ENCODE data around the gene LMF1.

Gene LMF1

DNA sequence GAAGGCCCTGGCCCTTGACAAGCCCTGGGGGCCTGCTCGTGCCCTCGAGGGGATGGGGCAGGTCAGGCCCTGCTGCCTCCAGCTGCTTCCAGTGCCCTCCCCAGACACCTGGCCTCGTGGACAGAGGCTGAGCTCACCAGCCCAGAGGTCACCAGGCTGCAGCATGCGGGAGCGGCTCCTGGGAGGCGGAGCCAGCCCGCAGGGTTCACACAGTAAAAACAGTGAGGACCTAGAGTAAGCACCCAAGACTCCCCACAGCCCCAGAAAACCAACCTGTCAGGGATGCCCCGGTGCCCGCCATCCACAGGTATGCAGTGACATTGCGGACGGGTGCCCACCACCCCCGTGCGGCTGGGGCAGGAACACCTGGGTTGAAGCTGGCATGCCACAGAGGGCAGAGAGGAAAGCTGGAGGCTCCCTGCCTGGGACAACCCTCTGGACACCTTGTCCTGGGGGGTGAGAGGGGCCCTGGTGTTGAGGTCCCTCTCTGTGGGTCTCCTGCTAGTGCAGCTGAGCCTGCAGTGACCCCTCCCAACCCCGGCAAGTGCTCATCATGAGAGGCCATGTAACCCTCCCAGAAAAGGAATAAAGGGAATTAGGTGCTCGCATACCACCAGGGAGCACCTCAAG is 62.1 kb downstream of the LMF1 start:
- no peak for DNase-seq

DNA sequence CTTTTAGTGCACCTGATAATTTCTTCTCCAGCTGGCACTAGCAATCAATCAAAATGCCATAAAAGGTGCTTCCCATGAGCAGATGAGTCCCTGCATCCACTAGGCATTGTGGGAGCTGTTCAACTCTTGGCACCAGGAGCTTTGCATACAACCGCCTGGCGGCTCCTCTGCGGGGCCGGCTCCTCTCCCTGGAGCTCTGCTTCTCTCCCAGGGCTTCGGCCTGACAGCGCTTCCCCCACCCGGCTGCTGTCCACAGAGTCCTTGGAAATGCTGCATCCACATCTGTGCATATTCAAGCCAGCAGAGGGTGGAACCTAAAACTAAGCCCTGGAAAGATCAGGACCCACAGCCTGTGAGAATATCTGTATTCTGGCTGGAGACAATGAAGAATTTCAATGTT is 62.9 kb downstream of the LMF1 start:
- DNase-seq = no peak

DNA sequence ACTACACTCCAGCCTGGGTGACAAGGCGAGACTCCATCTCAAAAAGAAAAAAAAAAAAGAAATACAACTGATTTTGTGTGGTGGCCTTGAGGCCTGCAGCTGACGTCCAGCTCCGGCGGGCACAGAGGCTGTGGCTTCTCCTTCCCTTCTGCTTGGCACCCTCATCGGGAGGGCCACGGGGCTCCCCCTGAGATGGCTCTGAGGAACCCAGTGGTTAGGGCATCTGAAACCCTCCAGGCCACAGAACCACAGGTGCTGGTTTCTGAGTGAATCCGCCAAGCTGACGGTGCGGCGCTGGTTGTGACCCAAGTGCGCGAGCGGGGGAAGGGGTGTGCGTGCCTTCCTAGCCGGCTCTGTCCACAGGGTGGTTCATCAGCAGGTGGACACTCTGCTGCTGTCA is 63.4 kb downstream of the LMF1 start:
- DNase-seq = no peak

DNA sequence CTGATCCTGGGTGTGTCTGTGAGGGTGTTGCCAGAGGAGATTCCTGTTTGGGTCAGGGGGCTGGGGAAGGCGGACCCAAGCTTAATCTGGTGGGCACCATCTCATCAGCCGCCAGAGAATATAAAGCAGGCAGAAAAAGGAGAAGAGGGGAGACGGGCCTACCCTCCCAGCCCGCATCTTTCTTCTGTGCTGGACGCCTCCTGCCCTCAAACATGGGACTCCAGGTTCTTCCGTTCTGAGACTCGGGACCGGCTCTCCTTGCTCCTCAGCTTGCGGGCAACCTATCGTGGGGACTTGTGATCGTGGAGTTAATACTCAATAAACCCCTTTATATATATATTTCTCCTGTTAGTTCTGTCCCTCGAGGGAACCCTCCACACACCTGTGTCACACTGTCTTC is 64.5 kb downstream of the LMF1 start:
- DNase-seq = no peak

DNA sequence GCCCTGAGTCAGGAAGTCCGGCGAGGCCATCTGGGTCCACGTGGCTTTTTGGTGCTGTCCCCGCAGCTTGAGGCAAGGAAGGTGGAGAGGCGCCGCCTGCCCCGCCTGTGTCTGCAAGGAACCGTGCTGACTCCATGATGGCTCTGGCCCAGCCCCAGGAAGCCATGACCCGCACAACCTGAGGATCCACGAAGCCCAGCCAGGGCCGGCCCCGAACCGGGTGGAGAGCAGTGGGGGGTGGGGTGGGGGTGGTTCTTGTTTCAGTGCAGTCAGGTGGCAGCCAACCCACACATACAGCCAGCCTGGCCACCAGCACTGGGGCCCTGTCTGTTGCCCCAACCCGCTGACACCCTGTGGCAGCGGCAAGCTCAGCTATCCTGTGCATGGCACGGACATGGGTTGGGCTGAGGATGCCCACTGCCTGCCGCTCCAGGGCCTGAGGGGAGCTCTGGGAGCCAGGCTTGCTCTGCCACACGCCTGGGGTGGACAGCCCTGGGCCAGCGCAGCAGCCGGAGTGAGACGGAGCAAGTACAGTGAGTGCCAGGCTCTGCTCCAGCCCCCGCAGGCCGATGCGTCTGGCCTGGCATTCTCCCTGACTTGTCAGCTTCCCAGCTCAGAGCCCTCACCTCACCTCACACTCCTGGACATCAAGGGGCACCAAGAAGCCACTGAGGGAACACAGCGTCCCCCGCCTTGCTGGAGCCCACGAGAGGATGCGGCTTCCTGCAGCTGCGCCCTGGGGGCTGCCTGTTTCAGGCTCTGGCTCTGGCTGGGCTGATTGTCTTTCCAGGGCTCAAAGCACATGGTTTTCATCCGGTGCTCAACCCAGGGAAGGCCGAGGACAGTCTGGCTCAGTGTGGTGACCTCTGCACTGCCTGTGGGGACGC is 68.8 kb downstream of the LMF1 start:
- DNase-seq = no peak

DNA sequence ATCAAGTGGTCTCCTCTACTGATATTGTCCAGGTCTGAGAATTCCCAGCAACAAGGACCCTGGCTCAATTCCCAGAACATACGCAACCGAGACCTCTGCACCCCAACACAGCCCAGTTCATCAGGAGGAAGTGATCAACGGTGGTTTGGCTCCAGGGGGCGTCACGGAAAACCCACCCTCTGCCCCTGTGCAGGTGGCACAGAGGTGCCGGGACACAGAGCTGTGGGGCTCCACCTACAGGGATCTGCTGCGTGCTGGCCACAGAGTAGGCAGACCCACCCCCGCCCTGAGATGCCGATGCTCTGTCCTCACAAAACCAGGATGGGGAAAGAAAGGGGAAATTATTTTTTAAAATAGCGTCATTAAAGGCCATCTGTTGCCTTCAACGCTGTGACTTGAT is 69.6 kb downstream of the LMF1 start:
- no peak for DNase-seq

DNA sequence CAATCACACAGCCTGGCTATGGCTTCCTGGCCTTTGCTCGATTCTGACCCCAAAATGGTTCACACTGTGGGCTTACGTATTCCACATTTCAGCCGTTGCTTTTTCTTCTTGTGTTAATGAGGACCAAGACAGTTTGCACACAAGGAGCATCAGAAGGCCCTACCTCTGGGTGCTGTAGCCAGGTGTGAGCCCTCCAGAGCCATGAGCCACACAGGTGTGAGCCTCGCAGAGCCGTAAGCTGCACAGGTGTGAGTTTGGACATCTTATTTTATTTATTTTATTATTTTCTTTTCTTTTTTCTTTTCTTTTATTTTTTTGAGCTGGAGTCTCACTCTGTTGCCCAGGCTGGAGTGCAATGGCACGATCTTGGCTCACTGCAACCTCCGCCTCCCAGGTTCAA is 70.6 kb downstream of the LMF1 start:
- no peak for DNase-seq

DNA sequence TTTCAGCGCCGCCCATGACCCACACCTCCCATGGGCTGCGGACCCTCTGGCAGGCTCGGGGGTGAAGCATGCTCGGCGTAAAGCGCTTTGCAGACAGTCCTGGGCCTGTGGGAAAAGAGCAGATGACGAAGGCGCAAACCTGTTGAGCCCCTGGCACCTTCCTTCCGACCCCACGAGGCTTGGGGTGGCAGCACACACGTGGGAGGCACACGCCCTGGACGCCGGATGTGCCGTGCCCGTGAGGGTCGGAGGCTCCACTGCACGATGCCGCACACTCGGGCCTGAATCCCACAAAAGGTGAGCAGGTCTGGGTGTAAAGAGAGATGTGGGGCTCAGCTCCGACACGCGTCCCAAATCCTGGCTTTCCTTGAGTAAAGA is 71.1 kb downstream of the LMF1 start:
- DNase-seq = no peak

DNA sequence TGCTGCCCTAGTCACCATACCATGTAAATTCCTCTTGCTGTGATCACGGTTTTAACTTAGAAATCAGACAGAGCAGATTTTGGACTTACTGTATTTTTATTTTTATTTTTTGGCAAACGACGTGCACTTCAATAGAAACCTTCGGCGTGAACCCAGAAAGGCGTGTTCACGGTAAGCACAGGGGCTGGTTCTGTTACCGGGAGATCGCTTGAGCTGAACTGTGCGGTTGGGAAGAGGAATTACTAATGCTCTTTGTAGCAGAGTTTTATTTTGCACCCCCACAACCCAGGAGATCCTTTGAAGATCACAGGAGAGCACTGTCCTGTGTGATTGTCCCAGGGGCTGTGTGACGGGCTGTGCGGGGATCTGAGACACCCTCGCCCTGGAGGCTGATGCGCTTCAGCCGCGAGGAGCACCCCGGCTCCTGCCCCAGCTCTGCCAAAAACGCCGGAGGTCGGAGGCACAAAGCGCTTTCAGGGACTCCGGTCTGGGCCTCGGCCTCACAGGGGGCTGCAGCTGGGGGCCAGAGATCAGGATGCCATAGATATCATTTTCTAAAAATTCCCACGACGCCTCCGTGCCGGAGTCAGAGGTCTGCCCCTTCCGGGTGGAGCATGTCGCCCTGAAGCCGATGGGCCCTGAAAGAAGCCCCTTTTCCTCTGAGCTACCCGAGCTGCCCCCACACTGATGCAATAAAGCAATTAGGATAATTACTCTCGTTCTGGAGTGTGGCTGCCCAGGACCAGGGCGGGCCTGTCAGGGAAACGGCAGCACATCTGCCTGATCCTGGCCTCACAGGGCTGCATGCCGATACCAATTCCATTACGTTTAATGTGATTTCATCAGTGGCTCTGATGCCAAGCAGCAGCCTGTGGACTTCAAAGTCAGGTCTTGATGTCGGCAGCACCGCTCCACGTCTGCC is 71.8 kb downstream of the LMF1 start:
- no peak for DNase-seq

DNA sequence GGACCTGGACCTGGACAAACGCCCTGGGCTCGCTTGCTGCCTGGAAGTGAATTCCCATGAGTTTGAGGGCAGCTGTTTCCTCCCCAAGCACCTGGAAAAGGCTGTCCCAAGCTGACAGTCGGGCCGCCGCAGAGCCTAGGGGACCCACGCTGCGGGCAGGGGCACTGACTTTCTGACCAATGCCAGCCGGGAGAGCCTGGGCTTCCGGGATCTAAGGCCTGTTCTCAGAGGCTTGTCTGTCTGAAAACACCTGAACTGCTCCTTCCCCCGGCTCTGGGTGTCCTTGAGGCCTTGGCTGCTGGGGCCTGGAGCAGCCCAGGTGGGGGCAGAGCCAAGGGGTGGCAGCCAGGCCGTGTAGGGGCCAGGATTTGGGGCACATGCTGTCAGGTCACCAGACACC is 72.6 kb downstream of the LMF1 start:
- DNase-seq = no peak

DNA sequence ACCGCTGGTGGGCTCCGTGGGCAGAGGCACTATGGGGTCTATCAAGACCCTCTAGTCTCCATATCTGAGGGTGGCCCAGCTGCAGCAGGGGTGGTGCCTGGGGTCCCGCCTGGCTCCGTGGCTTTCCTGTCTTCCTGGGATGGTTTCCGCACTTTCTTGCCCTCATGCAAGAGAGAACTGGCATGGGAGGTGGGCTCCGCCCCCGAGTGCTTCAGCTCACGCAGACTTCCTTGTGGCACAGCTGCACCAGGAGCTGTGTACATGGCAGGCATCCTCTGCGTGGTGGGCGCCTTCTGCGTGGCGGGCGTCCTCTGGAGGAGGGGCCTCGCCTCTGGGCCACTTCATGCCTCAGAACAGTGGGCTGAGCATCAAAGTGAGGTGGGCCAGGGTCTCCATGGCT is 73.1 kb downstream of the LMF1 start:
- no peak for DNase-seq

DNA sequence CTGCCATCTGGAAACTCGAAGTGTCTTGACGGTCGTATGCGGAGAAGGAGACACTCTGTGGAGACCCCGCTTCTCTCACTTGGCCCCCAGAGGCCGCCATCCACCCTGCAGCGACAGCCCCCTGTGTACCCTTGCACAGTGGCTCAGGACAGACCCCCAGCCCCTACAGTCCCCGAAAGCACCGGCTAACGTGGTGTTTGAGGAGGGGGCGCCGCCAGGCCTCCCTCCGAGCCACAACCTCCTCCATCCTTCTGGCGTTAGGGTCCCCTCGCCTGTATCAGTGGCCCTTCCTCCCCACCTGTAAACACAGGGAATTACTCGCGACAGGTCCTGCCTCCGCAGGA is 73.6 kb downstream of the LMF1 start:
- no peak for DNase-seq

DNA sequence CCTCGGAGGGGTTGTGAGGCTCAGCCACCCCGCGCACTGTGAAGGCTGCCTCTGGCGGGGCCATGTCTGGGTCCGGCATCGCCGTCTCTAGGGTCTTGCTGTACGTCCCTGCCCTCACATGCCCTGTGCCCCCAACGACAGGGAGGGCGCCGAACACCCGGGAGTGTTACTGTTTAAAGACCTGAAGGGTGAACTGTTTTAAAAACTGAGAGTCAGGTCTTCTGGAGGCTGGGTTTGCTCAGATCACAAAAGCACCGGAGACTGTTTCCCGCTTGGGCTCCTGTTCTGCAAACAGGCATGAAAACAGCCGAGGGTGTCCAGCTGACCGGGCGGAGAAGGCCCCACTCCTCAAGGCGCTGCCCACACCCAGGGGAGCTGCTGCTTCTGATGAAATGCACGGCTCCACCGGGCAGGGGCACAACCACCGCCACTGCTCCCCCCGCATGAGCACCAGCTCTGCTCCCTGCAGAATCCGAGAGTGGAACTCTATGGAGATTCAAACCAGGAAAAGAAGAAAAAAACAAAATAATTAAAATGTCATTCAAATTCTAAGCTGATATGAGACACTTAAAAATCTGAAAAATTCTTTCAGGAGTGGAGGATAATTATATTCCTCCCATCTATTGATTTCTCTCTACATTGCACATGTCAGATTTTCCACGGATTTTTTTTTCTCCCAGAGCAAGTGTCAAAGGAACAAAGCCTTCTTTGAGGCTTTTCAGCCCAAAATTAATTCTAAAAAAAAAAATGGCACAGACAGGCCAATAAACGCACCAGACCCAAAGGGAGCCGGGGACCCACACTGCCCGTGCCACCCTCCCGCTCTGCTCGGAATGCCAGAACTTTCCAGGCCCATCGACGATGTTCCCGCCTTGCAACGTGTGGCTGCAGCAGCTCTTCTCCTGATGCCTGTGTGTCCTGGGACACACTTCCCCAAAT is 74.3 kb downstream of the LMF1 start:
- DNase-seq = no peak

DNA sequence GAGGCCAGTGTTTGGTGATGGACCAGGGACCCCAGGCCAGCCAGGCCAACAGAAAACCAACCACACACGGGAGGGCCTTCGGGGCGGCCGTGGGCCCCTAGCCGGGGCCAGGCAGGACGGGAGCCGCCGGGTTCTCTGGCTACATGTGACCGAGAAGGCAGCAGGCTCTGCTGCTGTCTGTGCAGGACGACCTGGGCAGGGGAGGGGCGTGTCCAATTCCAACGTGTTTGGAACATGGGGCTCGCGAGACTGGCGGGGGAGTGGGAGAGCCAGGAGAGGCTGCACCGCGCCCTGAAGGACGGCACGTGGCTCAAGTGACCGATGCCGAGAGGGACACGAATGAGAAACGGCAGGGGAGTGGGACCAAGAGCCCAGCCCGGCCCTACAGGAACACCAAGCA is 75.4 kb downstream of the LMF1 start:
- DNase-seq = no peak

DNA sequence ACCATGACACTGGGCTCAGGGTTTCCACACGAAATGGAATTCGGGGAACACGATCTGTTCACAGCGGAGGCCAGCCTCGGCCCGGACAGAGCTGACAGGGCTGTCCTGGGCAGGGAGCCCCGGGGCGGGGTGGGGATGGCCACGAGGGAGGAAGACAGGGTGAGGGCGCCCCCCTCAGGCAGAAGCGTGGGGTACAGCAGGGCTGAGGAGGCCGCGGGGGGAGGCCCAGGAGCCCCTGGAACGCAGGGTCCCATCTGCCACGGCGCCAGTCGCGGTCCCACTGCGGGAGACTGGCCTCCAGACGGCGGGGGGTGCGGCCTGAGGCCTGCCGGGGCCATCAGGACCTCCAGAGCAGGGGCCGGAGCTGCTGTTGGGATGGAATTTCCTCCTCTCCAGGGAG is 75.9 kb downstream of the LMF1 start:
- DNase-seq = no peak

DNA sequence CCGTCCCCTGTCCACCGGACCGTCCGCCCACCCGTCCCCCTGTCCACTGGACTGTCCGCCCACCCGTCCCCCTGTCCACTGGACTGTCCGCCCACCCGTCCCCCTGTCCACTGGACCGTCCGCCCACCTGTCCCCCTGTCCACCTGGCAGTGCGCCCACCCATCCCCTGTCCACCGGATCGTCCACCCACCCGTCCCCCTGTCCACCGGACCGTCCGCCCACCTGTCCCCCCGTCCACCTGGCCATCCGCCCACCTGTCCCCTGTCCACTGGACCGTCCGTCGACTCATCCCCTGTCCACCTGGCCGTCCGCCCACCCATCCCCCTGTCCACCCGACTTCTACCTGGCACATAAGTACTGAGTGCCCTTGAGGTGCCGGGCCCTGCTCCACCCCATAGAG is 76.6 kb downstream of the LMF1 start:
- DNase-seq = no peak

DNA sequence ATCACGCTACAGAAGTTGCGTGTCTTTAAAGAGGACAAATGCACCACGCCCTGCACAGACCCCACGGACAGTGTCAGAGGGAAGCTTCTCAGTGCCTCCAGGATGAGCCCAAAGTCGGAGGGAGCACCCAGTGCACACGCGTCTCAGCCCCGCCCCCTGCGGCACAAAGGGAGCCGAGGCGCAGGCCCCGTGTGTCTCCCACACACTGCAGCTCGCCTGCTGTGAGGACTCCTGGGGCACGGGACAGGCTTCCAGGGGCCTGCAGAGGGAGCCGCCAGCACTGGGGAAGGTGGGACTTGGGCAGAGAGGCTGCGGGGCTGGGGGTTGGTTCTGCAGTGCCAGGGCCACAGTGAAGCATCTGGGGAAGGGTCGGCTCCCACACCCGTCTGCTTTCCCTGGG is 77.4 kb downstream of the LMF1 start:
- DNase-seq = no peak

DNA sequence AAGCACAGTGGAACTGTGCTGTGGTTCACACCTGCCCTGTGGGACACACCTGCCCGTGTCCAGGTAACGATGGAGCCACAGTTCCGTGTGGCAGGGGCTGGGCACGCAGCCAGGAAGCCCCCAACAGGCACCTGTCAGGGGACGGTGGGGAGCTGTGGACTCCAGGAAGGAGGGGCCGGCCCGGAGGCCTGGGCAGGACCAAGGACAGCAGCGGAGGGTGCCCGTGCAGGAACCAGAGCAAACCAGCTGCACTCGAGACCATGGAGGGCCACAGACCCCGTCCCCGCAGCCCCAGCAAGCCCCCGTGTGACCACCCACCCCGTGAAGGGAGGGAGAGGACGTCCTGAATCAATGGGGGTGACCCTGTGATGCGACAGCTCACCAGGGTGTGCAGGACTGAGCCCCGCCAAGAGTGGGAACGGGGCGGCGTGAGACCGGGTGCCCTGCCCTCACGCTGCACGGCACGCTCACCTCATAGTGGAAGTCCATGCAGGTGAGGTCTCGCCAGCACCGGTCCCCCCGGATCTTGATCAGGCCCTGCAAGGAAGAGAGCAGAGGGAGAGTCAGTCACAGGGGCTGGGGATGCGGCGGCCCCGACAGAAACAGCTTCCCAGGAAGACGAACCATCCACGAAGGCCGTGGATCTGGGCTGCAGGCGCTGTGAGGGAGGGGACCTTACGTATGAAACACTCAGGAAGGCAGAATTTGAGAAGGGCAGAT is 78.1 kb downstream of the LMF1 start:
- no peak for DNase-seq

DNA sequence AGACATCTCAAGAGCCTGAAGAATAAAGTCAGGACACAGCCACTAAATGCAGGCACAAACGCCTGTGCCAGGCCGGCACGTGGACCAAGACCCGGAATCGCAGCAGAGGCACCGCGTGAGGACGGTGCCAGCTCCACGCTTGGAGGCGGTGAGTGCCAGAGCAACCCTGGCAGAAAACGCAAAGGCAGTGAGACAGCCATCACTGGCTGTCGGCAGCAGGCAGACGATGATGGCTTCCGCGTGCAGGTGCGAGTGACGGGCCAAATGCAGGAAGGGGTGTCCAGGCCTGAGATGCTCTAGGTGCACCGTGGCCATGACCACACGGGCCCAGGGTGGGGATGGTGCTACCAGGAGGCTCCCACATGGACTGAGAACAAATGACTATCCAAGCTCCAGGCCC is 78.8 kb downstream of the LMF1 start:
- no peak for DNase-seq

DNA sequence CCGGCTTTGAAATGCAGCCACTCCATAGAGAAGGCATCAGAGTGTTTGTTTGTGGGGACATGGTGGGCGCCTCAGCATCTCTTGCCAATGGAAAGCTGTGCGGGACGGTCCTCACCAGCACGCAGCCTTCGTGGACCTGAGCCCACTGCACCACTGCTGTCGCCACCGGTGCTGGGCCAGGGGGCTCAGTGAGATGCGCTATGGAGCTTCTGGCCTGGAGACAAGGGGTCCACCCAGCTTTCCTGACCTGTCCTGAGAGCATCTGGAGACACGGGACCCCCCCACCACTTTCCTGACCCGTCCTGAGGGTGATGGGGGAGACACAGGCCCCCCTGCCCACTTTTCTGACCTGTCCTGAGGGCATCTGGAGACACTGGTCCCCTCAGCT is 79.4 kb downstream of the LMF1 start:
- no peak for DNase-seq

DNA sequence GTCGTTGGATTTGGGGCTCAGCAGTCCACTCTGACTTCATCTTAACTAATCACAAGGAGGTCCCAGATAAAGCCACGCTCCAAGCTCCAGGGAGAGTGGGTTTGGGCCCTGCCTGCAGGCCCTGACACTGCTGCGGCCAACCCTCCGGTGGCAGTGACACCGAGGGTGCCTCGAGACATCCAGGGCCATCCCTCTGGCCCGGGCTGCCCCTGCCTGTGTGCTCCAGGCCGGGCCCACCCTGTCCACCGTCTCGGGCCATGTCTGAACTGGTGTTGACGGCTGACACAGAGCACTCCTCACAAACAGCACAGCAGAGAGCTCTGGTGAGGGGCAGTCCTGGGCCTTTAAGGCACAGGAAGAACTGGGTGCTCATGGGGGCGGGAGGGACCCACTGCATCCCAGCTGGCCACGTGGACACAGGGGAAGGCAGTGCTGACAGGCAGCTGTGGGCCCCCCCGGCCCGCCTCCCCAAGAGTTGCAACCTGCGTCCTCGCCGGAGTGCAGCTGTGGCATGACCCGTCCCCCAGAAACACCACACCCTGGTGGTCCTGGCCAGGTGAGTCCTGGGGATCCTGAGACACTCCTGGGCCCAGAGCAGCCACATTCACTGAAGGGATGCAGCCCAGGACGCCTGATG is 80.0 kb downstream of the LMF1 start:
- no peak for DNase-seq

DNA sequence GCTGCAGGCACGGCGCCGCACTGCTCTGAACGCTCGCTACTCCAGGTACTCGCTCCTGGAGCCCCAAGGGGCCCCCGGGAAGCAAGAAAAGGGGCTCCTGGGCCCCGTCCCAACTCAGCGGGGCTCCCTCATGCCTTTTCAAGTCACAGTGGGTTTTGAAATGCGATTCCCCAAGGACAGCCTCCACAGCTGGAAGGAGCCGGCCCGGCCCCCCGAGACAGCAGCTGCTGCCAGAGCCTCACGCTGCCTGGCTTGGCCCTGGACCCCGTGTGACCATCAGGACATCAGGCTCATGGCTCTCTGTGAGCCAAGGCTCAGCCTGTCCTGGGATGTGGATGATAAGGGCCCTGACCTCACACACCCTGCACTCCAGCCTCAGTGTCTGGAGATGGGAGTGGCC is 80.6 kb downstream of the LMF1 start:
- no peak for DNase-seq

All from suppressor macrophage treated with lipopolysaccharide for 4 hours (primary cell).